GM18861 (cell line): ENCODE measurements around the gene F8.

ENCODE experiments used
- ATAC-seq: cut with Tn5 transposase; IDR thresholded peaks from one replicate; pipeline ENCODE4 v1.9.1; 2021; ENCODE audit not compliant: unreplicated experiment

The F8 gene

DNA sequence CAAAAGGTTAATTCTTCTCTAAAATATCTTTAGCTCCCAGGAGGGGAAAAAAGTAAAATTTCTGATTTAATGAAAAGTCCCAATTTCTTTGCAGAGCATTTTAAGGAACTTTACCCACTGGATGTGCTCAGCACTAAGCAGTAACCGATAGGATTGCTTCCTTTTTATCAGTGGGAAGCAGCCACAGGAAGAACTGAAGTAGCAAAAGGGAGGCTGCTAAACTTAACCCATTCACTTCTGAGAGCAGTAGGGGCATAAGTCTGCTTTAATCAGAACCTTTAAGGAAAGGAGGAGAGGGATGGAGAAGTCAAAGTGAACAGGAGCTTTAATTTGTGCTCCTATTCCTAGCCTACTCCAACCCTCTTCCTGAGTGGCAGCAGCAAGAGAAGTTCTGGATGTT lies at the start of gene F8:
Gene F8 (minus strand): TSS at position 139 of the 400 bp plus-strand sequence. CDS start 171 bp downstream, outside the sequence.
- ATAC-seq, result no peak

- ATAC-seq, result peak; percentile 4
These were observed 49.3 kb upstream of the F8 start for GRCh38 chrX:155071694-155072280.

DNA sequence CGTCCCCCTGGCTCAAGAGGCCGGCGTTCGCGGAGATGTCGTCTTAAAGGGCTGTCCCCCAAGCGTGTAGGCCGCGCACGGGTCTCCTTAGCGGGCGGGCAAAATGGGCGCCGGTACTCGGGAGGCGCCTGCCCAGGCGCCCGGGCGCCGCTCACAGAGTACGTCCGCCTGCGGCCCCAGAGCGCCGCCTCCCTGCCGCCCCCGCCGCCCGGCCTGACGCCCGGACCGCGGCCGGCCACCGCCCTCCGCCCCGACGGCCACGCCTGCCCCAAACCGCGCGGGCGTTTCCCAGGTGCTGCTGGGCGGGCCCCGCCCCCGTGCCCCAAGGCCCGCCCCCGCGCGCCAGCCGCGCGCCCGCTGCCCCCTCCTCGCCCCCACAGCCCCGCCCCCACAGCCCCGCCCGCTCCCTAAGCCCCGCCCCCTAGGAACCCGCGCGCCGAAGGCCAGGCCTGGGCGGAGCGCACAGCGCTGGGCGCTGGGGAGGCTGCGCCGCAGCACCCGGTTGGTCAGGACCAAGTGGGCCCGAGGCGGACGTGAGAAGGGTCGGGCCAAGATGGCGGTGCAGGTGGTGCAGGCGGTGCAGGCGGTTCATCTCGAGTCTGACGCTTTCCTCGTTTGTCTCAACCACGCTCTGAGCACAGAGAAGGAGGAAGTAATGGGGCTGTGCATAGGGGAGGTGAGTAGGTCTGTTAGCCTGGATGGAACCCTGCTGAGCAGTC lies 48.6 kb upstream of the F8 start, which contains the start of the genes BRCC3, CMC4 and MTCP1:
Gene BRCC3 (plus strand): TSS at position 534 of the 719 bp plus-strand sequence. CDS start 20 bp downstream, at position 554.
Gene CMC4 (minus strand): TSS at position 162 of the 719 bp plus-strand sequence. CDS start 7,113 bp downstream, outside the sequence.
Gene MTCP1 (minus strand): TSS at position 162 of the 719 bp plus-strand sequence. CDS start 5,126 bp downstream, outside the sequence.
- ATAC-seq, result peak; percentile 78

DNA sequence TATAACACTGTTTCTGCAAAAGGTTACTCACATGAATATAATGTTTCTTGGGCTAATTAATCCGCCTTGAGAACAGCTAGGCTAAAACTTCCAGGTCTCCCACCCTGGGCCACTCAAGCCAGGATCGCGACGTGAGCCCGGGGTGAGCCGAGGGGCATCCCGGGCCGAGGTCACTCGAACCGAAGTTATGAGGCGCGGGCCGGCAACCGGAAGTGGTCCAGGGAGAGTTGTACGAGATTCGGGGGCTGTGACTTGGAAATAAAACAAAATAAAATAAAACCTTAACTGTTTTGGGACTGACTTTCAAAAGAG lies 48.1 kb upstream of the F8 start:
- peak; percentile 1 for ATAC-seq

- ATAC-seq, result no peak
These were observed 47.5 kb upstream of the F8 start for GRCh38 chrX:155070038-155070437.

DNA sequence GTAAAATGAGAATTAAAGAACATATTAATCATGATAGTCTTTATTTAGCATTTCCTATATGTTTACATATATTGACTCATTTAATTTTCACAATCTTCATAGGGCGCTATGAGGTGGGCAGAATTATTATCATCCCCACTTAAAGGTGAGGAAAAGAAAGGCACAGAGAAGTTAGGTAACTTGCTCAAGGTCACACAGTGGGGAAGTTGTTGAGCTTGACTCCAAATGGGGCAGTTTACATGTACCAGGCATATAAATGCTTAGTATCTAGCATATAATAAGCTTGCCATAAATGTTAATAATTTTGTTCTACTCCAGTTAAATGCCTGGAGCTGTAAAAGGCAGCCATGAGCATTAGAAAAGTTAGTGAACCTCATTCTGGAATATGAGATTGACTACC lies 46.9 kb upstream of the F8 start:
- no peak for ATAC-seq

- no peak for ATAC-seq
These were observed 45.6 kb upstream of the F8 start for GRCh38 chrX:155068165-155068564.

GRCh38 chrX:155065035-155065734 lies 42.7 kb upstream of the F8 start:
- ATAC-seq, result no peak

DNA sequence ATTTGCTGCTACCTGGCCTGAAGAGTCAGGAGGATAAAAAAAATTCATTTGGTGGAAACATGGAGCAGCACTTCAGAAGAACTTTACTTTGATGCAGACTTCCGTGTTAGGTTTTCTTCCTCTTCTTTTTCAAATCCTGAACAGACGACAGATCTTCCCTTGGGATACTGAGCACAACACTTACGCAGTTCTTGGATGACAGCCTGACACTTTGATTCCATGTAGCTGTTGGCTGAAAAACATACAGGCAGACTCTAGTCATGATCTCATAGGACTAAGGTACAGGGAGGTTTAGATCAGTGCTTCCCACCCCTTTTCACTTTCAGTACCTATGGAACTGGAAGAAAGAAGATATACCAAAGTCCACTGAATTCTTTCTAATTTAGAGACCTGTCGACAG lies 39.2 kb upstream of the F8 start:
- ATAC-seq, result no peak

- peak; percentile 81 for ATAC-seq
These were observed 34.6 kb upstream of the F8 start for GRCh38 chrX:155056877-155057792.

DNA sequence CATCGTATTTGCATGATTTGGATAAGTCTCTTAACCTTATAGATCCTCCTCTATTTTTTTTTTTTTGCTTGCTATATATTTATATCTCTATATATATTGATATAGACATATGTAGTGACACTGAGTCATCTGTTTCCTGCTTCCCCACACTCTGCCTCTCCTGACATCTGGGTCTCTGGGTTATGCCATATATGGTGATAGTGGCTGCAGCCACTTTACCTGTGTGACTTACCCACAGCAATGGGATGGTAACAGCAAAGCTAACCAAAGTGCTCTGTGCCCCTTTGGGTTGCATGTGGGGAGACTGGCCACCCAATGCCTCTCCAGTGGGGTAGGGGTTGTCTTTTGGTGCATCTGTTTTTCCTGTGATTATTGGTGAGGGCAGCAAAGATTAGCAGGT lies 33.9 kb upstream of the F8 start:
- no peak for ATAC-seq

DNA sequence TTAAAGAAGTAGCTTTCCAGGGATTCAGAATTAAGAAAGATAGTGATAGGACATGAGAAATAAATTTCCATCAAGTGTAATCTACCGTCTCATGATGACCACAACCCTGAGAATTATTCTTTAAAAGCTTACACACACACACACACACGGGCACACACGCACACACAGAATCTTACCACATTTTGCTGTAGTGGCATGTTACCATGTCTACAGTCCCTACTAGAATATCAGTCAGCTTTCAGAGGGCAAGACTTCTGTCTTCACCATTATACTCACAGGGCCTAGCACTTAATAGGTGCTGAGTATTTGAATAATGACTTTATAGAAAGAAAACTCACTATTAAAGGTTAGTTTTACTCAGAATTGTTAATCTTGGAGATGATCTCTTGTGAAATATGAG lies 33.0 kb upstream of the F8 start:
- ATAC-seq, result no peak

GRCh38 chrX:155054255-155054654 lies 31.7 kb upstream of the F8 start:
- no peak for ATAC-seq

- no peak for ATAC-seq
These were observed 31.1 kb upstream of the F8 start for GRCh38 chrX:155053656-155054055.

GRCh38 chrX:155052738-155053498 lies 30.4 kb upstream of the F8 start:
- ATAC-seq, result no peak

DNA sequence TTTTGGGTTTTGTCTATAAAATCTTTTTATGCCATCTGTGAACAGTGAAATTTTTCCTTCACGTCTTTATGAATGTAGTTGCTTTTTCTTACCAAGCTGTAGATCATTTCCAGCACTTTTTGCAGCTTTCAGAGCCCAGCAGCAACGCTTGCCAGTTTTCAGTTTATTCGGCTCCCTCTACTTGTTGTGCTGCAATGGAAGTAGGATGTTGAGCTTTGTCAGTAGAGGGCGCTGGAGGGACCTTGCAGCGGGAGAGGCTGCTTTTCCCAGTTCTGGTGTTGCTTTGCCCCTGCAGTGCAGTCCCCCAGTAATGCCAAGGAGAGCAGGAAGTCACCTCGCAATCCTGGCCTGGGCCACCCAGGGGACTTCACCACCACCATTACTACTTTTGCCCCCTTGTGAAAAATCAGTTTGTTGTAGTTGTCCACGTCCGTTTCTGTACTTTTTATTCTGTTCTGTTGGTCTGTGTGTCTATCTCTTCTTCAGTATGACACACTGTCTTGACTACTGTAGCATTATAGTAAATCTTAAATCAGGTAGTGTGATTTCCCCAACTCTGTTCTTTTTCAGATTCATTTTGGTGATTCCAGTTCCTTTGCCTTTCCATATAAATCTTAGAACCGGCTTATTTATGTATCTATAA lies 26.6 kb upstream of the F8 start:
- no peak for ATAC-seq

DNA sequence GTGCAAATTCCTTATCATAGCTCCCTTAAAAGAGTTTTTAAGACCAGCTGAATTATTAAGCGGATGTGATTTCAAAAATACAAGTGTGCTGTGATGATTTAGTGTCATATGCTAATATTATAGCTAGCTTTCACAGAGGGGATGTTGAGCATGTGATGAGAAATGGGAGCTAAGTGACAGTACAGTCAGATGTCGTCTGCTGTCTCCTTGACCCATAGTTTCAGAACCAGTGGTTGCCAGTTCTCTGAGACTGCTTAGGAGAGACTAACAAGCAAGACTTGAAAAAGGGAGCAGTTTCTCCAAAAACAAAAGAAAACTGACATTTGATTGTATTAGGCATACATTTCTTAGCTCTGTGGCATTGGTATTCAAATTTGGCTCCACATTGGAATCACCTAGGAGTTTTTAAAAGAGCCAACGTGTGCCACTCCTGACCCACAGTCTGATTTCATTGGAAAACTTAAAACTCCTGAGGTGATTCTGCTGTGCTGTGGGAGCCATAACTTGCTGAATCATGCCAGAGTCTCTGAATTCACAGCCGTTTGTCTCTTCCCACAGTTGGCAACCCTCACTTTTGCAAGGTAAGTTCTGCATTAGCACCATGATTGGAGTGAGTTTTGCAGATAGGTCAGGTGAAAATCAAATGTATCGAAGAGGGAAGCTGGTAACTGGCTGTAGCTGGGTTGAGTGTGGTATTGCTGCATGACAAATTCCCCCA lies 24.4 kb upstream of the F8 start:
- no peak for ATAC-seq

DNA sequence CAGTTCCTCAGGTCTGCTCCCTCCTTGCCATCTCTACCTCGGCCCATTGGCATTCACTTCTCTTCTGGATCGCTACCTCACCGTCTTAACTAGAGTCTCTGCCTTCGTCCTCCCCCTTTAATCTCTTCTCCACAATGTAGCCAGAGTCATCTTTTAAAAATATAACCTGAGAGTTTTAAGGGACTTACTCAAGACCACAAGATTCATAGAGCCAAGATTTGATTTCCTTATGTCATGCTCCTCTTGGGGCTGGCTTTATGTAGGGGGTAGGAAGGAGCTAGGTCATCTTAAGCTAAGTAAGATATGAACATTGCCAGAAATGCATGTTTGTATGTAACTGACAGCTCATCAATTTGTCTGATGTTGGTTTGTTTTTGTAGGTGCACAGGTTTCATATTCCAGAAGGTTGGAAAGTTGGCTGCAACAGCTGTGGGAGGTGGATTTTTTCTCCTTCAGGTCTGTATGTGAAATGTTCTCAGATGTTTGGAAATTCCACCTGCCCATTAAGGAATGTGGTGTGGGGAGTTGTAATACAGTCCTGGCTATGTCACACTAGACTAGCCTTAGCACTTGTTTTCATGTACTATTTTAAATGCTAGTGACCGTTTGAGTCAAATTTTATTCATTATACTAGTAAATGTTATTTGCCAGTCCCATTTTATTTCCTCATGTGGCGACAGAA lies 23.7 kb upstream of the F8 start:
- no peak for ATAC-seq

DNA sequence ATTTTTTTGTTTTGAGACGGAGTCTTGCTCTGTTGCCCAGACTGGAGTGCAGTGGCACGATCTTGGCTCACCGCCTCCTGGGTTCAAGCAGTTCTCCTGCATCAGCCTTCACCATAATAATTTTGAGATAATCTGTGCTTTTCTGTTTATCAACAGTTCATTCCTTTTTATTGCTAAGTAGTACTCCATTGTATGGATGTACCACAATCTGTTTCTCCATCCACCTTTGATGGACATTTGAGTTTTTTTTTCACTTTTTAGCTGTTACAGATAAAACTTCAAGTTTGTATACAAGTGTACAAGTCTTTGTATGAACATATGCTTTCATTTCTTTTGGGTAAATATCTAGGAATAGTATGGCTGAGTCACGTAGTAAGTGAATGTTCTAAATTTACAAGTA lies 13.2 kb upstream of the F8 start:
- ATAC-seq, result no peak
